Stimulated activated naive B cell treated with anti-CD40 and anti-IgM and Interleukin-4, amounts not matched to agents 10 μg/mL and 1 μg/mL and 100 μg/mL, for 72 hours (primary cell): ENCODE data around the gene TYSND1.

Experiments used
- ATAC-seq, 2 donors: fragments of 150-1000 bp; cut with Tn5 transposase; replicated peaks; 2 replicates each; pipeline ENCODE4 v1.10.0; 2021; ENCODE audit warnings: moderate library complexity in 1 of 2
- DNase-seq: peaks from one replicate; pipeline ENCODE4 v3.0.0; 2021
- H3K27ac Mint-ChIP-seq: one replicate; pipeline ENCODE4 v1.8.0; 2022; ENCODE audit warnings: mild to moderate bottlenecking, mixed read lengths
- H3K27me3 Mint-ChIP-seq, 2 donors: one replicate each; pipeline ENCODE4 v1.8.0; 2022; ENCODE audit warnings: mixed read lengths in 2 of 2
- H3K36me3 Mint-ChIP-seq, 2 donors: one replicate each; pipeline ENCODE4 v1.8.0; 2022; ENCODE audit warnings: mixed read lengths in 2 of 2, mild to moderate bottlenecking in 1 of 2
- H3K4me1 Mint-ChIP-seq, 2 donors: one replicate each; pipeline ENCODE4 v1.8.0; 2022; ENCODE audit warnings: mixed read lengths in 2 of 2, mild to moderate bottlenecking in 1 of 2
- H3K4me3 Mint-ChIP-seq, 2 donors: one replicate each; pipeline ENCODE4 v1.8.0; 2022; ENCODE audit warnings: mild to moderate bottlenecking in 2 of 2, mixed read lengths in 2 of 2, moderate library complexity in 1 of 2
- H3K9me3 Mint-ChIP-seq, 2 donors: one replicate each; pipeline ENCODE4 v1.8.0; 2022; ENCODE audit warnings: mixed read lengths in 2 of 2, mild to moderate bottlenecking in 1 of 2

The TYSND1 gene

DNA sequence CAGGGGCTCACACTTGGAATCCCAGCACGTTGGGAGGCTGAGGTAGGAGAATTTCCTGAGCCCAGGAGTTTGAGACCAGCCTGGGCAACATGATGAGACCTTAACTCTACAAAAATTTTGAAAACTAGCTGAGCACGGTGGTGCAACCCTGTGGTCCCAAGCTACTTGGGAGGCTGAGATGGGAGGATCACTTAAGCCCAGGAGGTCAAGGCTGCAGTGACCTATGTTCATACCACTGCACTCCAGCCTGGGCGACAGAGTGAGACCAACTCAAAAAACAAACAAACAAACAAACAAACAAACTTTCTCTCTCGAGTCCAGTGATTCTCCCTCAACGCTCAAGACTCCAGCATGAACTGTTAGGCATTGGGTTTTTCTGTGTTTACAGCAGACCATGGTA is 2.0 kb upstream of the TYSND1 start:
- Mint-ChIP-seq H3K4me1 (peaks cover 14 to 26% of the 10 kb centered on the region in 2 donors), H3K27ac (no peak overlapping the region), H3K4me3 (no peak overlapping the region), H3K36me3 (peaks cover 22 to 46% of the 10 kb centered on the region in 2 donors), H3K27me3 (no peaks in the 10 kb centered on the region), H3K9me3 (no peaks in the 10 kb centered on the region)
- DNase-seq (no peak), ATAC-seq (no peak)

DNA sequence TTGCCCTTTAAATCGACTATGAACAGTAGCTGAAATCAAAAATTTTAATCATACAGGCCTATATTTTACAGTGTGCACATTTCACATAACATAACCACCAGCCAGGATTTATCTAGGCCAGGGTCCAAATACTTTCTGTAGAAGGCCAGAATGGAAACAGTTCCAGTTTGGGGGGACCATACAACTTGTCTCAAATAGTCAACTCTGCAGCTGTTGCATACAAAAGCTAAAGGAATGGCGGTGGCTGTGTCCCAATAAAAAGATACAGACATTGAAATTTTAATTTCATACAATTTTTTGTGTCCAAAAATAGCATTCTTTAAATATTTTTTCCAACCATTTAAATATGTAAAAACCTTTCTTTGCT is 742 bp upstream of the TYSND1 start:
- ATAC-seq (no peak), DNase-seq (no peak)
- H3K36me3 Mint-ChIP-seq, result peaks cover 29 to 35% of the 10 kb centered on the region in 2 donors
- no peaks in the 10 kb centered on the region for H3K27me3 Mint-ChIP-seq
- peak overlapping the region in 1 of 2 donors; percentile 93 for H3K4me3 Mint-ChIP-seq
- H3K4me1 Mint-ChIP-seq, result peaks cover 22 to 37% of the 10 kb centered on the region in 2 donors
- no peaks in the 10 kb centered on the region for H3K9me3 Mint-ChIP-seq
- peak overlapping the region; percentile 98 for H3K27ac Mint-ChIP-seq

DNA sequence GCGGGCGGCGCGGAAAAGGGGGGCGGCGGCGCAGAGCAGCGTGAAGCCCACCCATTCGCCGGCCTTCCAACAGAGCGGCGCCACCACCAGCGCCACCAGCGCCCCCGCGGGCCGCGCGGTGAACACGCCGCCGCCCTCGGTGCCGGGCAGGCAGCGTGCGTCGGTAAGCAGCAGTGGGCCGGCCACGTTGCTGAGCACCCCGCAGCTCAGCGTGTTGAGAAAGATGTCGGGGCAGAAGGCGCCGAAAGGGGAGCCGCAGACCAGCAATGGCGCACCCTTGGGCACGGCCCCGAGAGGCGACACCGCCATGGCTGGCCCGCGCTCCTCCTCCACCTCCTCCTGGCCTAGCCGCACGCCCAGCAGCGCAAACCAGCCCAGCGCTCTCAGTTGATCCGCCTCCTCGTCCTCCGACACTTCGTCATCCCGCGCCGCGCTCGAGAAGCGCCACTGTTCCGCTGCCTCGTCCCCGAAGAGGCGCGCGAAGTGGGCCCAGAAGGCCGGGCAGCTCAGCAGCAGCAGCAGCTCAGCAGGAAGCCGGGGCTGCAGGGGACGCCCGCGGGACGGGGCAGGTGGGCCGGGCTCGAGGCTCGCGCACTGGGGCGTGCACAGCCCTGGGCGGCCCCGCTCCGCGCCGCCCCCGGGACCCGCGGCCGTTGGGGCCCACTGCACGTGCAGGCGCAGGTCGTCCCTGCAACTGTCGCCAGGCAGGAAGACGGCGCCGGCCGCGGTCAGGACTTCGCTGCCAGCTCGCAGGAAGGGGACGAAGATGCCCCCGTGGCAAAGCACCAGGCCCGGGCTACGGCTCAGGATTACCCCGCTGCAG is 623 bp downstream of the TYSND1 start:
- ATAC-seq, result peak; percentile 67 to 74
- H3K27ac Mint-ChIP-seq, result peak overlapping the region; percentile 98
- peaks cover 24 to 25% of the 10 kb centered on the region in 2 donors for H3K36me3 Mint-ChIP-seq
- H3K4me3 Mint-ChIP-seq, result peak overlapping the region; percentile 91 to 93
- no peaks in the 10 kb centered on the region for H3K9me3 Mint-ChIP-seq
- peak; percentile 63 for DNase-seq
- H3K4me1 Mint-ChIP-seq, result peaks cover 23 to 37% of the 10 kb centered on the region in 2 donors
- no peaks in the 10 kb centered on the region for H3K27me3 Mint-ChIP-seq

DNA sequence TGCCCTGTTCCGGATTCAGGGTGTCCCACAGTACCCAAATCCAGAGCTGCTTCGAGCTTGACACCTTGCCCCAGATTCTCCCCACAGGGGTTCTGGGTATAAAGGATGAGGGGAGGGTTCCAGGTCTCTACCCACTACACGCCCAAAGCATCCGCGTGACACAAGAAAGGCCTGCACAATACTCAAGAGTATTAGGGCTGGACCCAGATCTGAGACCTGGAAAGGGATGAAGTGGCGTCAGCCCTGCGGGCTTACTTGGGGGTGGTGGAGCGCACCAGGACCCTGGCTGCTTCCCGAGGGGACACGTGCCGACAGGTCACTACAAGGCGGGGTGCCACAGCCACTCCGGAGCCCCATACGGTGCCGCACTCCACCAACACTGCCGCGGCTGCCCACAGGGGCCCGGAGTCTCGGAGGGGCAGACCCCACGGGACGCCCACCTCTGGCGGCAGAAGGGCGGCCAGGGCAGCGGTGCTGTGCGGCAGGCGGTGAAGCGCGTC is 1.3 kb downstream of the TYSND1 start:
- H3K27ac Mint-ChIP-seq, result peak overlapping the region; percentile 92
- no peaks in the 10 kb centered on the region for H3K9me3 Mint-ChIP-seq
- peak overlapping the region; percentile 91 to 93 for H3K4me3 Mint-ChIP-seq
- peak; percentile 24 for ATAC-seq
- peaks cover 21 to 23% of the 10 kb centered on the region in 2 donors for H3K36me3 Mint-ChIP-seq
- no peaks in the 10 kb centered on the region for H3K27me3 Mint-ChIP-seq
- peak; percentile 16 for DNase-seq
- peaks cover 23 to 37% of the 10 kb centered on the region in 2 donors for H3K4me1 Mint-ChIP-seq

DNA sequence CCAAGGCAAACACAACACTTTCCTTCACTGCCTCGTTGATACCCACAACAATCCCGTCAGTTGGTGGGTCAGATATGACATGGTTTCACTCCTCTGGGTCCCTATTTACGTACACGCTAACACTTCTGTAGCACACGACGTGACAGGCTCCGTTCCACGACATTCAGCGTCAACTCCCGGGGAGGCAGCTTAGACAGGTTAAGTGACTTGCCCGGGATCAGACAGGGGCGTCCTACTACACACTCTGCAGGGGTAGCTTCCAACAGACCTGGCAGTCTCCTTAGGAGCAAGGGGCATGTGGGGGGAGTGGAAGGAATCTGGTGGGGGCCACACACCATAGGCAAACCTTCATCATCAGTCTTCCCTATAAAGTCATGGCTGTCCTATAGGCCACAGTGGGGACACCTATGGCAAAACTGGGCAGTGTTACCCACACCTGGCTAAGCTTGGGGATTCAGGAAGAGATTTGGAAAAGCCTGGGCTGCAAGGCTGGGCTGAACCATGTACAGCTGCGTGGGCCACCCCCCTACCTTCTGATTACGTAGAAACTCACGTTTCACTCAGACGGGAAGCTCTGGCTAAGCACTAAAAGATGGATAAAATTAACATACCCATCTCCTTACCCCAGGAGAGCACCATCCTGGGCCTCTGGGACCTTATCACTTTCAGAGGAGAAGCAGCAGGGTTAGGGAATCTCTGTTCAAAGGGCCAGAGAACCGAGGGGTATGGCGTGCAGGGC is 2.0 kb downstream of the TYSND1 start:
- H3K4me1 Mint-ChIP-seq, result peaks cover 23 to 37% of the 10 kb centered on the region in 2 donors
- DNase-seq (no peak), ATAC-seq (no peak)
- no peaks in the 10 kb centered on the region for H3K9me3 Mint-ChIP-seq
- H3K4me3 Mint-ChIP-seq, result peak overlapping the region; percentile 91 to 93
- H3K36me3 Mint-ChIP-seq, result peaks cover 20 to 23% of the 10 kb centered on the region in 2 donors
- no peaks in the 10 kb centered on the region for H3K27me3 Mint-ChIP-seq
- peak overlapping the region; percentile 92 for H3K27ac Mint-ChIP-seq

DNA sequence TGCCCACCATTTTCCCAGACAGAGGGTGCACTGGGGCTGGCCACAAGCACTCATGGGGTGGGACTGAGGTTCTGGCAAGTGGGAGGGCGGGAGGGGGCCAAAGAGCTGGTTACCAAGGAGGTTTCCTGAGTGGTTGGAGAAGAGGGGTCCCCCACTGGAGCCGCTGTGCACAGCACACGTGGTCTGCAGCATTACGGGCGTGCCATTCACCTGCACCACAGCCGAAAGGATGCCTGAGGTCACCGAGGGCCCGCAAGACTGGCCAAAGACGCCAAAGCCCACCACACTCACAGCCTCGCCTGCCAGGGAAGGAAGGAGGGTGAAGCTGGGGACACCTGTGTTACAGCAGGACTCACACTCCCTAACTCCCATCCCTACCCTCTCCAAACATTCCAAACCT is 3.9 kb downstream of the TYSND1 start:
- no peak for DNase-seq
- Mint-ChIP-seq H3K4me3 (no peak overlapping the region), H3K36me3 (peaks cover 21 to 26% of the 10 kb centered on the region in 2 donors), H3K9me3 (no peaks in the 10 kb centered on the region), H3K27me3 (no peaks in the 10 kb centered on the region), H3K27ac (no peak overlapping the region), H3K4me1 (peaks cover 23 to 41% of the 10 kb centered on the region in 2 donors)
- no peak for ATAC-seq

DNA sequence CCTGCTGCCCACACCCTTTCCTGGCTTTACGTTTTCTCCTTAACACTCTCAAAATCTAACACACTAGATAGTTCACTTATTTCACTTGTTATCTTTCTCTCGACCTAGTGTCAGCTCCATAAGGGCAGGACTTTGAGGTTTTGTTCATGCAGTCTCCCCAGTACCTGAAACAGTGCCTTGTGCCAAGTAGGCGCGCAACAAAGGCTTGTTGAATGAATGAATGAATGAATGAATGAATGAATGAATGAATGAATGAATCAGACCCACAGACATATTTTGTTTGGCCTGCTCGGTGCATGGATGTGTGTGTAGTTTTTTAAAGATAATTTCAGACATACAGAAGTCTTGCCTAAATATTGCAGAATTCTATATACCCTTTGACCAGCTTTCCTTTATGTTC is 6.2 kb downstream of the TYSND1 start:
- Mint-ChIP-seq H3K9me3 (no peaks in the 10 kb centered on the region), H3K36me3 (peaks cover 27 to 31% of the 10 kb centered on the region in 2 donors), H3K27me3 (no peaks in the 10 kb centered on the region), H3K4me1 (peaks cover 24 to 39% of the 10 kb centered on the region in 2 donors), H3K27ac (no peak overlapping the region), H3K4me3 (no peak overlapping the region)
- no peak for ATAC-seq
- DNase-seq, result no peak

DNA sequence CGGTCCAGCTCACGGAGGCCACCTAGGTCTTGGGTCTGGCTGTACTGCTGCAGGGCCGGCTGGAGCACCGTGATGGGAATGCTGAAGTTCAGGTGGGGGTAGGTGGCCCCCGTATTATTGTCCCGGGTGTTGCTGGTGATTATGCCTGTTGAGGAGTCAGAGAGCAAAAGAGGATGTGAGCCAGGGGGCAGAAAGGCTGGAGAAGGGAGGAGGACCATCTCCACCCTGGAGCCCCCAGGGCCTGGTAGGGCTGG is 6.6 kb downstream of the TYSND1 start:
- Mint-ChIP-seq H3K4me1 (peaks cover 26 to 35% of the 10 kb centered on the region in 2 donors), H3K36me3 (peaks cover 27 to 34% of the 10 kb centered on the region in 2 donors), H3K27ac (peak overlapping the region; percentile 65), H3K4me3 (no peak overlapping the region), H3K27me3 (no peaks in the 10 kb centered on the region), H3K9me3 (no peaks in the 10 kb centered on the region)
- ATAC-seq, result no peak
- DNase-seq, result no peak

DNA sequence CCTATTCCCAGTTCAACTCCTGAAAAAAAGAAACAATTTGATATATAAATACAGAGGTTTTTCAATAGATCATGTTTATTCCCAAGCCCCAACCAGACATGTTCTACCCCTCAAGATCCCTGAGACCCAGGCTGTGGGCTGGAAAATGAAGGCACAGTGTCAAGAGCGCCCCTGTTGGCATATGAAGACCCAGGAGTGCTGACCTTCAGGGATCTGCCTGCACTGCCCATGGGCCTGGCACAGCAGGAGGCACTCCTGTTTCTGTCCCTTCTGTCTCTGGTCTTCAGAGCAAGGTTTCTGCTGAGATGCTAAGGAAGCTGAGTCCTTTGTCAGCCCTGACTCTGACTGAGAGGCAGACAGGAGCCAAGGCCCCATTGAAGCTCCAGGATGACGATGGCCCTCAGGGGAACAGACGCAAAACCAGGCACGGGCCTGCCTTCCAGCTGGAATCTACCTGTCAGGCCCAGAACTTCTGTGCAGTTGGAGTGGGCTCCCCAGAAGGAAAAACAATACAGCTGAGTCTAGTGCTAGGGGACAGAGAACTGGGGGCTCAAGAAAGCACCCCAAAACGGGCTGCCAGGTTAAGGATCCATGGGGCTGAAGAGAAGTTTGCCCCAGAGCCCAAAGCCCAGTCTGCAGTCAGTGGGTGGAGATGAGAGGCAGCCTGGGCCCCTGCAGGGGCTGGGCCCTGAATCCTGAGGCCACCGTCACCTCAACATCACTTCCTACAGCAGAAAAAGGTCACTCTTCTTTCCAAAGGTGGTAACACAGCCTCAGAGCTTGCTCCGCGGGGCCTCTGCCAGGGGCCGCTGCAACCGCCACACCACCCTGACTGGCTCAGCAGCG is 7.1 kb downstream of the TYSND1 start:
- Mint-ChIP-seq H3K9me3 (no peaks in the 10 kb centered on the region), H3K27ac (peak overlapping the region; percentile 65), H3K4me1 (peaks cover 21 to 30% of the 10 kb centered on the region in 2 donors), H3K36me3 (peaks cover 27 to 32% of the 10 kb centered on the region in 2 donors), H3K4me3 (no peak overlapping the region), H3K27me3 (no peaks in the 10 kb centered on the region)
- DNase-seq (no peak), ATAC-seq (no peak)

DNA sequence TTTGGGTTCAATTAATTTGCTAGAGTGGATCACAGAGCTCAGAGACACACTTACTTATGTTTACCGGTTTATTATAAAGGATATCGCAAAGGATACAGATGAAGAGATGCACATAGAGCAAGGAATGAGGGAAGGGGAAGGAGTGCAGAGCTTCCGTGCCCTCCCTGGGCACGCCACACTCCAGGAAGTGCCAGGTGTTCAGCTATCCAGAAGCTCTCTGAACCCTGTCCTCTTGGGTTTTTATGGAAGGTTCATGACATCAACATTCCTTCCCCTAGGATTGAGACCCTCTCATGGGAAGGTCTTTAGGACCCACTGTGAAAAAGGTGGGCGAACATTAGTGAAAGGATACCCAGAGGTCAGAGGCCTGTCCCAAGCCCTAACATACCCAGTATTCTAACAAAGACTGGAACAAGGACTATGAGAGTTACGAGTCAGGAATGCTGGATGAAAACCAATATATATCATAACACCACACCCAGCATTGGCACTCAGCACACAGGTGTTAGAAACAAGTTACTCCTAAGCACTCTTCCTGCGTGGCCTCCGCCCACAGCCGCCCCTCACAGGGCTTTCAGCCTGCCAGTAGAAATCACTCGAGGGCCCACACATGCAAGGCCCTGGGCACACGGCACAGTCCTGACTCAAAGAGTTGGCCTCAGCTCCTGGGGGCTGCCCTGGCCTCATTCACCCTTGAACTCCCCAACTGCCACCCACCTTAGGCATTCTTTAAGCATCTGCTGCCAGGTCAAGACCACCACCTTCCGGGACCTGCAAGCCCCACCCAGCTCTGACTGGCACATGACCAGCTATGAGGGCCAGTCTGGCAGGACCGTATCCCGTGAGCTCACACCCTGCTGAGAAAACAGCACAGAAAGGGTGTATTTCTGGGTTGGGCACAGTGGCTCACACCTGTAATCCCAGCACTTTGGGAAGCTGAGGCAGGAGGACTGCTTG is 8.3 kb downstream of the TYSND1 start:
- peaks cover 15 to 23% of the 10 kb centered on the region in 2 donors for H3K4me1 Mint-ChIP-seq
- H3K9me3 Mint-ChIP-seq, result no peaks in the 10 kb centered on the region
- no peaks in the 10 kb centered on the region for H3K27me3 Mint-ChIP-seq
- no peak for ATAC-seq
- H3K36me3 Mint-ChIP-seq, result peaks cover 27 to 30% of the 10 kb centered on the region in 2 donors
- H3K4me3 Mint-ChIP-seq, result no peak overlapping the region
- peak overlapping the region; percentile 44 for H3K27ac Mint-ChIP-seq
- no peak for DNase-seq

DNA sequence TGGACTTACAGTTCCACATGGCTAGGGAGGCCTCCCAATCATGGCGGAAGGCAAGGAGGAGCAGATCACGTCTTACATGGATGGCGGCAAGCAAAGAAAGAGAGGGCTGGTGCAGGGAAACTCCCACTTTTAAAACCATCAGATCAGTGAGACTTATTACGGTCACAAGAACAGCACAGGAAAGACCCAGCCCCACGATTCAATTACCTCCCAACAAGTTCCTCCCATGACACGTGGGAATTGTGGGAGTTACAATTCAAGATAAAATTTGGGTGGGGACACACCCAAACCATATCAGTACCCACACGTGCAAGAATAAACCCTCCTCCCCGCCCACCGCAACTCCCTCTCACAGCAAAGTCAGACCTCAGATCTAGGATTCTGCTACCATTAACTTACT is 9.4 kb downstream of the TYSND1 start:
- no peak for DNase-seq
- Mint-ChIP-seq H3K27me3 (peaks cover 0 to 4% of the 10 kb centered on the region in 2 donors), H3K36me3 (peaks cover 23 to 34% of the 10 kb centered on the region in 2 donors), H3K4me1 (peaks cover 16 to 26% of the 10 kb centered on the region in 2 donors), H3K4me3 (no peak overlapping the region), H3K27ac (no peak overlapping the region), H3K9me3 (no peaks in the 10 kb centered on the region)
- ATAC-seq, result no peak

DNA sequence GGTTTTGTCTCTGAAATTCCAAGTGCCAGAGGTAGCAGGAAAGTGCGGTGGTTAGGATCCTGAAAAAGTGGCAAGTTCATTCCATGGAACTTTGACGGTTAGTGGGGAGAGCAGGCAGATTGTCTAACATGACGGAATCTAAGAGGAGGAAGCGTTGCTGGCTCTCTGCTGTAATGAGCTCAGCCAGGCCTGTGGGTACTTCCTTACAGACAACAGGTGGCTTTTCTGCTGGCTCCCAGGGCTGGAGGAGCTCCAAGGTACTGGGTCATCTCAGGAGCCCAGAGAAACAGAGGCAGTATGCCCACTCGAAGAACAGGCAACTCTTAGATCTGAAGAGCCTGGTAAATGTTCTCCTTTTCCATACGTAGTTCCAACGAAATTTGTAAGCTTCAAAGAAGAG is 10.8 kb downstream of the TYSND1 start:
- no peaks in the 10 kb centered on the region for H3K9me3 Mint-ChIP-seq
- H3K27ac Mint-ChIP-seq, result no peak overlapping the region
- H3K4me3 Mint-ChIP-seq, result no peak overlapping the region

DNA sequence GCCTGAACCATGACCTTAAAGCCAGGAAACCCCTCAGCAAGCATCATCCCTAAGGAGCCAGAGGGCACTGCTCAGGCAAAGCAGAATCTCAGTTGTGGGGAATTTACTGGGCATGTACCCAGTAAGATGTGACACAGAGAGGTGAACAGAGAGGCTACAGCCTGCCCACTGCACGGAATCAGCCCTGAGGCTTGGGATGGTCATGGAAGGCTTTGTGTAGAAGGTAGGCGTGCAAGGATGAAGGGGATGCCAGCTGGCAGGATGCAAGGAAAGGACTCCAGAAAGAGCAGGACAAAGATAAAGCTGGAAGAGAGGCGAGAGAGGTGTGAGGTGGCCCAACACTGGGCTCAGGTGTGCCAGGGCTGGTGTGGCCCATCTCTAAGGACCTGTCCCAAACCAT is 11.5 kb downstream of the TYSND1 start:
- peaks cover 0 to 4% of the 10 kb centered on the region in 2 donors for H3K27me3 Mint-ChIP-seq
- H3K36me3 Mint-ChIP-seq, result peaks cover 25 to 35% of the 10 kb centered on the region in 2 donors
- DNase-seq, result no peak
- H3K4me3 Mint-ChIP-seq, result no peak overlapping the region
- ATAC-seq, result no peak
- peaks cover 27 to 45% of the 10 kb centered on the region in 2 donors for H3K4me1 Mint-ChIP-seq
- H3K9me3 Mint-ChIP-seq, result no peaks in the 10 kb centered on the region
- H3K27ac Mint-ChIP-seq, result no peak overlapping the region

More for the DNA sequence above, 10.8 kb downstream of the TYSND1 start:
- peaks cover 26 to 40% of the 10 kb centered on the region in 2 donors for H3K4me1 Mint-ChIP-seq
- DNase-seq, result no peak
- peaks cover 24 to 34% of the 10 kb centered on the region in 2 donors for H3K36me3 Mint-ChIP-seq
- no peak for ATAC-seq
- H3K27me3 Mint-ChIP-seq, result peaks cover 0 to 4% of the 10 kb centered on the region in 2 donors
